HEK293 (cell line): ENCODE data around the gene PTPRG.

Source experiments
- EGR2 ChIP-seq: fragments of 450-650 bp; formaldehyde crosslinking; IDR thresholded peaks from 2 replicates; pipeline ENCODE4 v1.5.1; 2016; ENCODE audit warnings: low read depth, missing biosample characterization, missing genetic modification characterization
- GLI4 ChIP-seq: fragments of 450-650 bp; formaldehyde crosslinking; IDR thresholded peaks from 2 replicates; pipeline ENCODE4 v1.5.1; 2016; ENCODE audit warnings: missing biosample characterization, missing genetic modification characterization
- HOXA7 ChIP-seq: sonication (generic); formaldehyde crosslinking; IDR thresholded peaks from 2 replicates; pipeline ENCODE4 v1.8.1; 2022; ENCODE audit warnings: missing genetic modification reagents, borderline replicate concordance
- OVOL3 ChIP-seq: fragments of 450-650 bp; formaldehyde crosslinking; IDR thresholded peaks from 2 replicates; pipeline ENCODE4 v1.5.1; 2016; ENCODE audit warnings: missing biosample characterization, missing genetic modification characterization
- RBAK ChIP-seq: fragments of 450-650 bp; formaldehyde crosslinking; IDR thresholded peaks from 2 replicates; pipeline ENCODE4 v1.5.1; 2016; ENCODE audit warnings: missing biosample characterization, missing genetic modification characterization
- SCRT2 ChIP-seq: fragments of 450-650 bp; formaldehyde crosslinking; IDR thresholded peaks from 2 replicates; pipeline ENCODE4 v1.5.1; 2016; ENCODE audit warnings: missing biosample characterization, missing genetic modification characterization
- TCF7L2 ChIP-seq: IDR thresholded peaks from 2 replicates; pipeline ENCODE4 v1.6.1; 2011; ENCODE audit warnings: low read depth, mild to moderate bottlenecking, inconsistent platforms, low read length, moderate library complexity, borderline replicate concordance
- TRIM28 ChIP-seq: IDR thresholded peaks from 2 replicates; pipeline ENCODE4 v1.6.1; 2011; ENCODE audit warnings: low read length, control low read depth, borderline replicate concordance
- YY2 ChIP-seq: fragments of 450-650 bp; formaldehyde crosslinking; IDR thresholded peaks from 2 replicates; pipeline ENCODE4 v1.5.1; 2016; ENCODE audit warnings: missing biosample characterization, missing genetic modification characterization
- ZBTB17 ChIP-seq: fragments of 450-650 bp; formaldehyde crosslinking; IDR thresholded peaks from 2 replicates; pipeline ENCODE4 v1.5.1; 2016; ENCODE audit warnings: missing biosample characterization, missing genetic modification characterization
- ZBTB20 ChIP-seq: fragments of 450-650 bp; formaldehyde crosslinking; IDR thresholded peaks from 2 replicates; pipeline ENCODE4 v1.5.1; 2016; ENCODE audit warnings: missing biosample characterization, missing genetic modification characterization
- ZBTB8A ChIP-seq: fragments of 450-650 bp; formaldehyde crosslinking; IDR thresholded peaks from 2 replicates; pipeline ENCODE4 v1.5.1; 2016; ENCODE audit warnings: missing biosample characterization, missing genetic modification characterization
- ZNF121 ChIP-seq: fragments of 450-650 bp; formaldehyde crosslinking; IDR thresholded peaks from 2 replicates; pipeline ENCODE4 v1.5.1; 2016; ENCODE audit warnings: missing biosample characterization, missing genetic modification characterization
- ZNF132 ChIP-seq: fragments of 450-650 bp; formaldehyde crosslinking; IDR thresholded peaks from 2 replicates; pipeline ENCODE4 v1.5.1; 2017; ENCODE audit warnings: missing biosample characterization, missing genetic modification characterization, borderline replicate concordance
- ZNF221 ChIP-seq: fragments of 450-650 bp; formaldehyde crosslinking; IDR thresholded peaks from 2 replicates; pipeline ENCODE4 v1.5.1; 2017; ENCODE audit warnings: missing biosample characterization, missing genetic modification characterization, borderline replicate concordance
- ZNF423 ChIP-seq: fragments of 450-650 bp; formaldehyde crosslinking; IDR thresholded peaks from 2 replicates; pipeline ENCODE4 v1.5.1; 2016; ENCODE audit warnings: missing biosample characterization, missing genetic modification characterization
- ZNF433 ChIP-seq: fragments of 450-650 bp; formaldehyde crosslinking; IDR thresholded peaks from 2 replicates; pipeline ENCODE4 v1.5.1; 2016; ENCODE audit warnings: missing biosample characterization, missing genetic modification characterization, low read depth
- ZNF48 ChIP-seq: fragments of 450-650 bp; formaldehyde crosslinking; IDR thresholded peaks from 2 replicates; pipeline ENCODE4 v1.5.1; 2016; ENCODE audit warnings: missing biosample characterization, missing genetic modification characterization
- ZNF747 ChIP-seq: fragments of 450-650 bp; formaldehyde crosslinking; IDR thresholded peaks from 2 replicates; pipeline ENCODE4 v1.5.1; 2016; ENCODE audit warnings: missing biosample characterization, missing genetic modification characterization
- ZXDB ChIP-seq: fragments of 450-650 bp; formaldehyde crosslinking; IDR thresholded peaks from 2 replicates; pipeline ENCODE4 v1.5.1; 2016; ENCODE audit warnings: missing biosample characterization, missing genetic modification characterization
- TF ChIP-seq, protein P1 (sequence below): fragments of 450-650 bp; formaldehyde crosslinking; IDR thresholded peaks from 2 replicates; pipeline ENCODE4 v1.5.0; 2017; ENCODE audit warnings: missing biosample characterization, missing genetic modification characterization, borderline replicate concordance
- TF ChIP-seq, protein P2 (sequence below): fragments of 450-650 bp; formaldehyde crosslinking; IDR thresholded peaks from 2 replicates; pipeline ENCODE4 v1.5.1; 2016; ENCODE audit warnings: missing biosample characterization, missing genetic modification characterization
- TF ChIP-seq, protein P3 (sequence below): fragments of 450-650 bp; formaldehyde crosslinking; IDR thresholded peaks from 2 replicates; pipeline ENCODE4 v1.5.1; 2017; ENCODE audit warnings: missing biosample characterization, missing genetic modification characterization
- TF ChIP-seq, protein P4 (sequence below): fragments of 450-650 bp; formaldehyde crosslinking; conservative IDR thresholded peaks from 2 replicates; pipeline ENCODE4 v1.5.1; 2016; ENCODE audit warnings: low read depth, missing biosample characterization, missing genetic modification characterization
- TF ChIP-seq, protein P5 (sequence below): fragments of 450-650 bp; formaldehyde crosslinking; IDR thresholded peaks from 2 replicates; pipeline ENCODE4; 2016; ENCODE audit warnings: missing biosample characterization, missing genetic modification characterization
- TF ChIP-seq, protein P6 (sequence below): IDR thresholded peaks from 2 replicates; pipeline ENCODE4 v1.6.1; 2011; ENCODE audit warnings: mild to moderate bottlenecking, low read depth, low read length, borderline replicate concordance
- TF ChIP-seq, protein P7 (sequence below): fragments of 450-650 bp; formaldehyde crosslinking; IDR thresholded peaks from 2 replicates; pipeline ENCODE4 v1.5.1; 2017; ENCODE audit warnings: missing biosample characterization, missing genetic modification characterization

Gene PTPRG

DNA sequence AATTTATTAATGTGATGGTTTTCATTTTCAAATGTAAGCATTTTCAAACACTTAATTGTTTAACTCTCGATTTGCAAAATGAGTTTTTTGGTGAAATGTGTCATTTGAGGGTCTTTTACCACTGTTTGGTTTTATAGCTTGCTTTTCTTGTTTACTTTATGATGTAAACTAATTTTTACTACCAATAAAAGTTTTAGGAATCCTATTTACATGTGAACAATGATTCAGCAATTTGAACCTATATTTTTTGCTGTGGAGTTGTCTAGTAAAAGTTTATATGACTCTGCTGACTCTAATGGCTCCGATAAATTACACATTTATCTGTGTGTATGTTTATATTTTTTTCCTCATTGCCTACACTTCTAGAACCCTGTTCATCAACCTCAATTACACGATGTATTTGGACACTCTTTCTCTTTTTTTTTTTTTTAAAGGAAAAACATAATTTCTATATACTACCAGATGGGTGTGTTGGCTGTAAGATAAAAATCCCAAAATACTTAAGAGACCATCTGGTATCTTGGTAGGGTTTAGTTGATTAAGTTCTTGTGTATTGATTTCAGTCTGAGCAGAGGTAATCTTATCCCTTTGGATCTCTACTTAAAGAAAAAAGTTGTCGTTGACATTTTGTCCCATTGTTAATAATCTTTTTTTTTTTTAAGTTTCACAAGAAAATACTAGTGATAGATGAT lies 89.5 kb downstream of the PTPRG start (continued):
- TF ChIP-seq, protein P1, sequence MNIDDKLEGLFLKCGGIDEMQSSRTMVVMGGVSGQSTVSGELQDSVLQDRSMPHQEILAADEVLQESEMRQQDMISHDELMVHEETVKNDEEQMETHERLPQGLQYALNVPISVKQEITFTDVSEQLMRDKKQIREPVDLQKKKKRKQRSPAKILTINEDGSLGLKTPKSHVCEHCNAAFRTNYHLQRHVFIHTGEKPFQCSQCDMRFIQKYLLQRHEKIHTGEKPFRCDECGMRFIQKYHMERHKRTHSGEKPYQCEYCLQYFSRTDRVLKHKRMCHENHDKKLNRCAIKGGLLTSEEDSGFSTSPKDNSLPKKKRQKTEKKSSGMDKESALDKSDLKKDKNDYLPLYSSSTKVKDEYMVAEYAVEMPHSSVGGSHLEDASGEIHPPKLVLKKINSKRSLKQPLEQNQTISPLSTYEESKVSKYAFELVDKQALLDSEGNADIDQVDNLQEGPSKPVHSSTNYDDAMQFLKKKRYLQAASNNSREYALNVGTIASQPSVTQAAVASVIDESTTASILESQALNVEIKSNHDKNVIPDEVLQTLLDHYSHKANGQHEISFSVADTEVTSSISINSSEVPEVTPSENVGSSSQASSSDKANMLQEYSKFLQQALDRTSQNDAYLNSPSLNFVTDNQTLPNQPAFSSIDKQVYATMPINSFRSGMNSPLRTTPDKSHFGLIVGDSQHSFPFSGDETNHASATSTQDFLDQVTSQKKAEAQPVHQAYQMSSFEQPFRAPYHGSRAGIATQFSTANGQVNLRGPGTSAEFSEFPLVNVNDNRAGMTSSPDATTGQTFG (tag by site-specific recombination): no peak
- TF ChIP-seq, protein P2, sequence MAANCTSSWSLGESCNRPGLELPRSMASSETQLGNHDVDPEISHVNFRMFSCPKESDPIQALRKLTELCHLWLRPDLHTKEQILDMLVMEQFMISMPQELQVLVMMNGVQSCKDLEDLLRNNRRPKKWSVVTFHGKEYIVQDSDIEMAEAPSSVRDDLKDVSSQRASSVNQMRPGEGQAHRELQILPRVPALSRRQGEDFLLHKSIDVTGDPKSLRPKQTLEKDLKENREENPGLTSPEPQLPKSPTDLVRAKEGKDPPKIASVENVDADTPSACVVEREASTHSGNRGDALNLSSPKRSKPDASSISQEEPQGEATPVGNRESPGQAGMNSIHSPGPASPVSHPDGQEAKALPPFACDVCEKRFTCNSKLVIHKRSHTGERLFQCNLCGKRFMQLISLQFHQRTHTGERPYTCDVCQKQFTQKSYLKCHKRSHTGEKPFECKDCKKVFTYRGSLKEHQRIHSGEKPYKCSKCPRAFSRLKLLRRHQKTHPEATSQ: no peak
- no peak for TF ChIP-seq ZNF433
- TF ChIP-seq ZBTB17 (tag by site-specific recombination): no peak
- TF ChIP-seq OVOL3 (tag by site-specific recombination): peak; percentile 70; the same call in 1 of the 2 replicates
- TF ChIP-seq ZNF121 (tag by site-specific recombination): no peak
- TF ChIP-seq ZNF747: no peak
- peak; percentile 62; the same call in 1 of the 2 replicates for TF ChIP-seq ZXDB
- no peak for TF ChIP-seq RBAK (tag by site-specific recombination)
- TF ChIP-seq EGR2 (tag by site-specific recombination): no peak
- no peak for TF ChIP-seq ZNF423 (tag by site-specific recombination)
- TF ChIP-seq, protein P3, sequence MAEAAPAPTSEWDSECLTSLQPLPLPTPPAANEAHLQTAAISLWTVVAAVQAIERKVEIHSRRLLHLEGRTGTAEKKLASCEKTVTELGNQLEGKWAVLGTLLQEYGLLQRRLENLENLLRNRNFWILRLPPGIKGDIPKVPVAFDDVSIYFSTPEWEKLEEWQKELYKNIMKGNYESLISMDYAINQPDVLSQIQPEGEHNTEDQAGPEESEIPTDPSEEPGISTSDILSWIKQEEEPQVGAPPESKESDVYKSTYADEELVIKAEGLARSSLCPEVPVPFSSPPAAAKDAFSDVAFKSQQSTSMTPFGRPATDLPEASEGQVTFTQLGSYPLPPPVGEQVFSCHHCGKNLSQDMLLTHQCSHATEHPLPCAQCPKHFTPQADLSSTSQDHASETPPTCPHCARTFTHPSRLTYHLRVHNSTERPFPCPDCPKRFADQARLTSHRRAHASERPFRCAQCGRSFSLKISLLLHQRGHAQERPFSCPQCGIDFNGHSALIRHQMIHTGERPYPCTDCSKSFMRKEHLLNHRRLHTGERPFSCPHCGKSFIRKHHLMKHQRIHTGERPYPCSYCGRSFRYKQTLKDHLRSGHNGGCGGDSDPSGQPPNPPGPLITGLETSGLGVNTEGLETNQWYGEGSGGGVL (tag by site-specific recombination): peak; percentile 70; the same call in 1 of the 2 replicates
- TF ChIP-seq ZBTB20: 0 out of 2 replicates have a peak, but pooled peaks have one; percentile 38
- TF ChIP-seq TCF7L2: no peak
- TF ChIP-seq YY2: no peak
- TF ChIP-seq TRIM28: no peak
- TF ChIP-seq, protein P4, sequence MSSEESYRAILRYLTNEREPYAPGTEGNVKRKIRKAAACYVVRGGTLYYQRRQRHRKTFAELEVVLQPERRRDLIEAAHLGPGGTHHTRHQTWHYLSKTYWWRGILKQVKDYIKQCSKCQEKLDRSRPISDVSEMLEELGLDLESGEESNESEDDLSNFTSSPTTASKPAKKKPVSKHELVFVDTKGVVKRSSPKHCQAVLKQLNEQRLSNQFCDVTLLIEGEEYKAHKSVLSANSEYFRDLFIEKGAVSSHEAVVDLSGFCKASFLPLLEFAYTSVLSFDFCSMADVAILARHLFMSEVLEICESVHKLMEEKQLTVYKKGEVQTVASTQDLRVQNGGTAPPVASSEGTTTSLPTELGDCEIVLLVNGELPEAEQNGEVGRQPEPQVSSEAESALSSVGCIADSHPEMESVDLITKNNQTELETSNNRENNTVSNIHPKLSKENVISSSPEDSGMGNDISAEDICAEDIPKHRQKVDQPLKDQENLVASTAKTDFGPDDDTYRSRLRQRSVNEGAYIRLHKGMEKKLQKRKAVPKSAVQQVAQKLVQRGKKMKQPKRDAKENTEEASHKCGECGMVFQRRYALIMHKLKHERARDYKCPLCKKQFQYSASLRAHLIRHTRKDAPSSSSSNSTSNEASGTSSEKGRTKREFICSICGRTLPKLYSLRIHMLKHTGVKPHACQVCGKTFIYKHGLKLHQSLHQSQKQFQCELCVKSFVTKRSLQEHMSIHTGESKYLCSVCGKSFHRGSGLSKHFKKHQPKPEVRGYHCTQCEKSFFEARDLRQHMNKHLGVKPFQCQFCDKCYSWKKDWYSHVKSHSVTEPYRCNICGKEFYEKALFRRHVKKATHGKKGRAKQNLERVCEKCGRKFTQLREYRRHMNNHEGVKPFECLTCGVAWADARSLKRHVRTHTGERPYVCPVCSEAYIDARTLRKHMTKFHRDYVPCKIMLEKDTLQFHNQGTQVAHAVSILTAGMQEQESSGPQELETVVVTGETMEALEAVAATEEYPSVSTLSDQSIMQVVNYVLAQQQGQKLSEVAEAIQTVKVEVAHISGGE (tag by site-specific recombination): 0 out of 2 replicates have a peak, but pooled peaks have one; percentile 6
- TF ChIP-seq, protein P5, sequence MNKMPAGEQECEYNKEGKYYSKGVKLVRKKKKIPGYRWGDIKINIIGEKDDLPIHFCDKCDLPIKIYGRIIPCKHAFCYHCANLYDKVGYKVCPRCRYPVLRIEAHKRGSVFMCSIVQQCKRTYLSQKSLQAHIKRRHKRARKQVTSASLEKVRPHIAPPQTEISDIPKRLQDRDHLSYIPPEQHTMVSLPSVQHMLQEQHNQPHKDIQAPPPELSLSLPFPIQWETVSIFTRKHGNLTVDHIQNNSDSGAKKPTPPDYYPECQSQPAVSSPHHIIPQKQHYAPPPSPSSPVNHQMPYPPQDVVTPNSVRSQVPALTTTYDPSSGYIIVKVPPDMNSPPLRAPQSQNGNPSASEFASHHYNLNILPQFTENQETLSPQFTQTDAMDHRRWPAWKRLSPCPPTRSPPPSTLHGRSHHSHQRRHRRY (tag by site-specific recombination): no peak
- TF ChIP-seq ZNF132: no peak
- TF ChIP-seq ZNF221 (tag by site-specific recombination): peak; percentile 76; the same call in 1 of the 2 replicates
- TF ChIP-seq ZBTB8A (tag by site-specific recombination): peak; percentile 66; the same call in 1 of the 2 replicates
- no peak for TF ChIP-seq SCRT2 (tag by site-specific recombination)
- TF ChIP-seq HOXA7 (CRISPR knock-in tag): no peak
- TF ChIP-seq GLI4 (tag by site-specific recombination): no peak
- TF ChIP-seq, protein P6, sequence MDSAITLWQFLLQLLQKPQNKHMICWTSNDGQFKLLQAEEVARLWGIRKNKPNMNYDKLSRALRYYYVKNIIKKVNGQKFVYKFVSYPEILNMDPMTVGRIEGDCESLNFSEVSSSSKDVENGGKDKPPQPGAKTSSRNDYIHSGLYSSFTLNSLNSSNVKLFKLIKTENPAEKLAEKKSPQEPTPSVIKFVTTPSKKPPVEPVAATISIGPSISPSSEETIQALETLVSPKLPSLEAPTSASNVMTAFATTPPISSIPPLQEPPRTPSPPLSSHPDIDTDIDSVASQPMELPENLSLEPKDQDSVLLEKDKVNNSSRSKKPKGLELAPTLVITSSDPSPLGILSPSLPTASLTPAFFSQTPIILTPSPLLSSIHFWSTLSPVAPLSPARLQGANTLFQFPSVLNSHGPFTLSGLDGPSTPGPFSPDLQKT: no peak
- TF ChIP-seq ZNF48 (tag by site-specific recombination): no peak
- TF ChIP-seq, protein P7, sequence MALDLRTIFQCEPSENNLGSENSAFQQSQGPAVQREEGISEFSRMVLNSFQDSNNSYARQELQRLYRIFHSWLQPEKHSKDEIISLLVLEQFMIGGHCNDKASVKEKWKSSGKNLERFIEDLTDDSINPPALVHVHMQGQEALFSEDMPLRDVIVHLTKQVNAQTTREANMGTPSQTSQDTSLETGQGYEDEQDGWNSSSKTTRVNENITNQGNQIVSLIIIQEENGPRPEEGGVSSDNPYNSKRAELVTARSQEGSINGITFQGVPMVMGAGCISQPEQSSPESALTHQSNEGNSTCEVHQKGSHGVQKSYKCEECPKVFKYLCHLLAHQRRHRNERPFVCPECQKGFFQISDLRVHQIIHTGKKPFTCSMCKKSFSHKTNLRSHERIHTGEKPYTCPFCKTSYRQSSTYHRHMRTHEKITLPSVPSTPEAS (tag by site-specific recombination): no peak; the same call in 1 of the 2 replicates
